ENCODE data around the gene TEN1. TPM values are rescaled to one million over a fixed set of nuclear protein-coding genes. Genes with fewer than 3 reads are reported as not detected.
A peak's percentile ranks its signal among the peaks of the same experiment; 100 is the strongest.

Gene TEN1
- total RNA-seq, 1 donor from 2014 or later: 15.9 TPM

- Mint-ChIP-seq H3K9me3 (no peaks in the 10 kb centered on the region), H3K4me1 (ENCODE audit: unreplicated experiment) (peaks cover 17% of the 10 kb centered on the region), H3K4me3 (no peak overlapping the region), H3K36me3 (peaks cover under 1% of the 10 kb centered on the region), H3K27ac (peak overlapping the region; percentile 95), H3K27me3 (no peaks in the 10 kb centered on the region)
- no peak for DNase-seq (ENCODE audit: extremely low spot score, unreplicated experiment)
- TF ChIP-seq CTCF (conservative IDR thresholded peaks at IDR 0.05): peak; percentile 87
Measured at GRCh38 chr17:76000016-76000754, 21.1 kb downstream of the TEN1 start.

GRCh38 chr17:76000755-76001521 lies 21.9 kb downstream of the TEN1 start, which contains the start of gene CDK3:
Gene CDK3, plus strand, starts transcription at chr17:76000855. Its CDS starts 571 bp downstream, at chr17:76001426.
- no peak for DNase-seq (ENCODE audit: extremely low spot score, unreplicated experiment)
- no peaks in the 10 kb centered on the region for H3K9me3 Mint-ChIP-seq
- no peak within 1 kb of the TSS for H3K4me3 Mint-ChIP-seq
- no peaks in the 10 kb centered on the region for H3K27me3 Mint-ChIP-seq
- peaks cover 8% of the 10 kb centered on the region for H3K36me3 Mint-ChIP-seq
- peak within 1 kb of the TSS; percentile 95 for H3K27ac Mint-ChIP-seq
- TF ChIP-seq CTCF (conservative IDR thresholded peaks at IDR 0.05): peak; percentile 48
- peaks cover 24% of the 10 kb centered on the region for H3K4me1 Mint-ChIP-seq (ENCODE audit: unreplicated experiment)

GRCh38 chr17:76002100-76002499 lies 23.1 kb downstream of the TEN1 start:
- Mint-ChIP-seq H3K27ac (peak overlapping the region; percentile 21), H3K36me3 (peaks cover 8% of the 10 kb centered on the region), H3K27me3 (no peaks in the 10 kb centered on the region), H3K9me3 (no peaks in the 10 kb centered on the region), H3K4me1 (ENCODE audit: unreplicated experiment) (peaks cover 19% of the 10 kb centered on the region), H3K4me3 (no peak overlapping the region)
- no peak for TF ChIP-seq CTCF (conservative IDR thresholded peaks at IDR 0.05)
- no peak for DNase-seq (ENCODE audit: extremely low spot score, unreplicated experiment)

- Mint-ChIP-seq H3K4me1 (ENCODE audit: unreplicated experiment) (peaks cover 8% of the 10 kb centered on the region), H3K27me3 (no peaks in the 10 kb centered on the region), H3K4me3 (no peak overlapping the region), H3K9me3 (no peaks in the 10 kb centered on the region), H3K27ac (peak overlapping the region; percentile 20), H3K36me3 (peaks cover 8% of the 10 kb centered on the region)
- no peak for DNase-seq (ENCODE audit: extremely low spot score, unreplicated experiment)
- no peak for TF ChIP-seq CTCF (conservative IDR thresholded peaks at IDR 0.05)
Measured at GRCh38 chr17:76003915-76004314, 24.9 kb downstream of the TEN1 start.

- H3K27me3 Mint-ChIP-seq: no peaks in the 10 kb centered on the region
- H3K27ac Mint-ChIP-seq: no peak overlapping the region
- H3K4me1 Mint-ChIP-seq (ENCODE audit: unreplicated experiment): peaks cover 8% of the 10 kb centered on the region
- DNase-seq (ENCODE audit: extremely low spot score, unreplicated experiment): no peak
- H3K9me3 Mint-ChIP-seq: no peaks in the 10 kb centered on the region
- no peak overlapping the region for H3K4me3 Mint-ChIP-seq
- peaks cover 8% of the 10 kb centered on the region for H3K36me3 Mint-ChIP-seq
- TF ChIP-seq CTCF (conservative IDR thresholded peaks at IDR 0.05): no peak
Measured at GRCh38 chr17:76004750-76005262, 25.8 kb downstream of the TEN1 start.
